ENCODE results near the gene CPLX3. TPM values are rescaled to one million over a fixed set of nuclear protein-coding genes. Genes with fewer than 3 reads are reported as not detected.

CPLX3 gene
- total and polyA plus RNA-seq, 2 of the 8 experiments (the other 6 are each of a cell fraction or from before 2014, with no cell fraction given): 0.17 TPM; not detected in 1

DNA sequence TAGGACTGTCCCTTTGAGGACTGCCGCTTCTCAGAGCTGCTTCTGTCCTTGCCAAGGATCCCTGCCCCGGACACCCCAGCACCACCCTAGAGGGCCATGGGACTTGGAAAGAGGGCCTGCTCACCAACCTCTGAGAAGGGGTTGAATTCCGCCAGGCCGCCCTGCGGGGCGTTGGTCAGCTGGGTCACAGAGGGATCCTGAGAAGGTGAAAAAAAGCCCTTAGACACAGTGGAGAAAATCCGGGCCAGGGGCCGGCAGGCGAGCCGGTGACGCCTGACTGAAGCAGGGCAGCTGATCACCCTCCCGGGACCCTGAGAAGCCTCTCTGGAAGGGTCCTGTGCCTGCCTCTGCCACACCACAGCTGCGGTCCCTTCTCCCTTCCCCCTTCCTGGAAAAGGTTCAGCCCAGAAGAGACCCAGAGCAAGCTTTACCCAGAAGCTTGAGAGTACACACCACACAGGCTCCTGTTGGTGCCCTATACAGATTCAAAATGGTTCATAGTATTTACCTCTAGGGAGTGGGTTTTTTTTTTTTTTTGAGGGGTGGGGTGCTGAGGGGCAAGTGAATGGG lies 28.1 kb downstream of the CPLX3 start:
- Histone ChIP-seq H3K4me3 (ENCODE audit: extremely low read depth in 1 of 4, insufficient read depth in 2 of 4, low read depth in 3 of 4, low read length in 4 of 4) (no peak overlapping the region), H2BK12ac (ENCODE audit: low read depth, low read length) (no peak overlapping the region)
- 89% methylated on average over 12 of the region's 13 CpGs; no CpG with 5 or more reads in 1 of the 2 experiments for WGBS, 2 experiments (ENCODE audit: extremely low coverage in 1 of 2, insufficient coverage in 1 of 2, insufficient read length in 1 of 2, insufficient replicate concordance in 2 of 2, low coverage in 1 of 2, low lambda C conversion rate in 2 of 2, missing lambda C conversion rate in 1 of 2)

More for the DNA sequence above, 28.1 kb downstream of the CPLX3 start:
- Histone ChIP-seq H3K14ac (ENCODE audit: insufficient read length) (no peak overlapping the region), H2BK120ac (replicated peaks; ENCODE audit: low read depth, low read length) (no peak overlapping the region), H3K27ac (ENCODE audit: low read depth, low read length) (no peak overlapping the region), H3K23me2 (ENCODE audit: low read depth, low read length) (no peaks in the 10 kb centered on the region), H2AFZ (ENCODE audit: low read length) (no peak overlapping the region), H4K5ac (ENCODE audit: insufficient read length, low read depth, low read length) (no peak overlapping the region), H3K9ac (replicated peaks in 1 of 4; ENCODE audit: extremely low read depth in 1 of 4, low read depth in 3 of 4, low read length in 3 of 4) (no peak overlapping the region), H2BK5ac (ENCODE audit: low read depth, low read length) (no peak overlapping the region), H2AK5ac (ENCODE audit: low read depth, low read length) (no peak overlapping the region), H3K27me3 (replicated peaks in 1 of 4; ENCODE audit: control insufficient read depth in 3 of 4, extremely low read depth in 1 of 4, insufficient read depth in 3 of 4, low read length in 3 of 4) (no peaks in the 10 kb centered on the region), H3K56ac (replicated peaks; ENCODE audit: insufficient read length, low read depth, low read length) (no peak overlapping the region), H3K9me3 (ENCODE audit: insufficient read depth in 2 of 2, low read depth in 1 of 2, low read length in 1 of 2) (no peaks in the 10 kb centered on the region), H4K20me1 (replicated peaks in 1 of 2; ENCODE audit: control insufficient read depth in 1 of 2, insufficient read depth in 2 of 2, low read length in 2 of 2) (peaks cover 0 to 8% of the 10 kb centered on the region in 2 experiments), H3K79me2 (ENCODE audit: control insufficient read depth in 1 of 2, insufficient read depth in 2 of 2, low read length in 2 of 2) (no peaks in the 10 kb centered on the region), H3K4me1 (replicated peaks in 1 of 4; ENCODE audit: control insufficient read depth in 3 of 4, insufficient read depth in 4 of 4, low read length in 3 of 4) (peaks cover 0 to 1% (median 0%) of the 10 kb centered on the region in 4 experiments; a peak in 1 of 7 replicates), H3K4me2 (ENCODE audit: insufficient read depth in 1 of 2, low read depth in 2 of 2, low read length in 2 of 2) (no peak overlapping the region), H3K18ac (ENCODE audit: extremely low read depth, low read length) (no peak overlapping the region), H4K91ac (replicated peaks; ENCODE audit: insufficient read length, low read length) (no peak overlapping the region), H4K8ac (ENCODE audit: extremely low read depth, insufficient read depth, low read length) (peak overlapping the region; percentile 58; the same call in 1 of the 2 replicates), H2BK20ac (ENCODE audit: low read length) (no peak overlapping the region), H3K36me3 (ENCODE audit: control insufficient read depth in 2 of 4, insufficient read depth in 4 of 4, low read length in 3 of 4) (peaks cover 2 to 19% (median 10%) of the 10 kb centered on the region in 4 experiments; a peak in 6 of 8 replicates), H3K4ac (replicated peaks; ENCODE audit: insufficient read length, low read depth, low read length) (no peak overlapping the region), H2BK15ac (ENCODE audit: low read length) (no peak overlapping the region), H3K79me1 (ENCODE audit: low read depth, low read length) (peaks cover 6% of the 10 kb centered on the region), H3K23ac (ENCODE audit: insufficient read length) (no peak overlapping the region)
- DNase-seq (ENCODE audit: low read depth in 1 of 2, low spot score in 2 of 2) (no peak), FAIRE-seq (no peak)
- CTCF ChIA-PET (ENCODE audit: partially characterized antibody): interaction anchor here (0.6 to 4.9 kb wide), 9 partner anchors 10 to 473 kb away, joined by 3 to 24 read pairs (median 4); partner anchors contain the start of gene ULK3
- TF ChIP-seq ZNF274 (IDR thresholded peaks at IDR 0.05; ENCODE audit: borderline replicate concordance, extremely low read depth, low read length): no peak
- no peak for TF ChIP-seq TAF7 (optimal IDR thresholded peaks at IDR 0.05; ENCODE audit: borderline replicate concordance, low read depth, low read length)
- no peak for TF ChIP-seq YY1 (IDR thresholded peaks at IDR 0.05; ENCODE audit: low read depth, low read length)
- TF ChIP-seq CTBP2 (IDR thresholded peaks at IDR 0.05; ENCODE audit: borderline replicate concordance, insufficient read depth, insufficient read length, low read length): no peak
- POLR2A ChIA-PET (ENCODE audit: partially characterized antibody): interaction anchor here (0.9 to 1.0 kb wide), 3 partner anchors 10 to 15 kb away, joined by 3 to 4 read pairs (median 3); partner anchors contain the start of gene ULK3

Measured in H1 (cell line).